GM19397 (cell line): ENCODE data around the gene KLRB1.
"Not testable (repeated sequence)": the region's sequence is repeated elsewhere in the genome, so short reads cannot be mapped to it uniquely, and the experiment has no call there.

Experiments
- ATAC-seq: cut with Tn5 transposase; IDR thresholded peaks from one replicate; pipeline ENCODE4 v1.9.1; 2021; ENCODE audit warnings: mild to moderate bottlenecking, moderate library complexity; ENCODE audit not compliant: unreplicated experiment

Gene KLRB1

GRCh38 chr12:9625019-9625418, 17.3 kb upstream of the KLRB1 start:
- no peak for ATAC-seq

- no peak for ATAC-seq
These were observed 11.9 kb upstream of the KLRB1 start for GRCh38 chr12:9619411-9620179.

- not testable (repeated sequence) for ATAC-seq
These were observed 11.2 kb upstream of the KLRB1 start for GRCh38 chr12:9618906-9619305.

- ATAC-seq, result no peak
These were observed 9.4 kb upstream of the KLRB1 start for GRCh38 chr12:9617124-9617523.

- ATAC-seq, result no peak
These were observed 7.9 kb upstream of the KLRB1 start for GRCh38 chr12:9615420-9616136.

GRCh38 chr12:9610606-9611005, 2.9 kb upstream of the KLRB1 start:
- not testable (repeated sequence) for ATAC-seq

- ATAC-seq, result no peak
These were observed 862 bp downstream of the KLRB1 start for GRCh38 chr12:9606736-9607372.

GRCh38 chr12:9606247-9606646, 1.5 kb downstream of the KLRB1 start:
- ATAC-seq, result no peak

GRCh38 chr12:9605483-9605882, 2.2 kb downstream of the KLRB1 start:
- ATAC-seq, result no peak

GRCh38 chr12:9604287-9604686, 3.4 kb downstream of the KLRB1 start:
- no peak for ATAC-seq

- not testable (repeated sequence) for ATAC-seq
These were observed 7.3 kb downstream of the KLRB1 start for GRCh38 chr12:9600426-9600825.

GRCh38 chr12:9598363-9598762, 9.4 kb downstream of the KLRB1 start:
- no peak for ATAC-seq

GRCh38 chr12:9597365-9597764, 10.4 kb downstream of the KLRB1 start:
- no peak for ATAC-seq

- no peak for ATAC-seq
These were observed 17.3 kb downstream of the KLRB1 start for GRCh38 chr12:9590441-9590840.

GRCh38 chr12:9588749-9589148, 19.0 kb downstream of the KLRB1 start:
- no peak for ATAC-seq

- no peak for ATAC-seq
These were observed 19.6 kb downstream of the KLRB1 start for GRCh38 chr12:9587987-9588600.

- ATAC-seq, result not testable (repeated sequence)
These were observed 30.0 kb downstream of the KLRB1 start for GRCh38 chr12:9577729-9578128.

- ATAC-seq, result not testable (repeated sequence)
These were observed 40.6 kb downstream of the KLRB1 start for GRCh38 chr12:9567151-9567550.

- ATAC-seq, result not testable (repeated sequence)
These were observed 41.6 kb downstream of the KLRB1 start for GRCh38 chr12:9566113-9566512.

GRCh38 chr12:9564418-9564817, 43.3 kb downstream of the KLRB1 start:
- ATAC-seq, result not testable (repeated sequence)

- not testable (repeated sequence) for ATAC-seq
These were observed 44.8 kb downstream of the KLRB1 start for GRCh38 chr12:9562841-9563453.
